Lung (tissue), 12 donors: ENCODE measurements around the gene KRT2. TPM values are rescaled to one million over a fixed set of nuclear protein-coding genes. Genes with fewer than 3 reads are reported as not detected.

ENCODE experiments used
- ATAC-seq: fragments of 200-7000 bp; cut with Tn5 transposase; one replicate; pipeline ENCODE4 v1.9.1; 2020; ENCODE audit warnings: moderate number of reproducible peaks; ENCODE audit not compliant: insufficient read depth, low FRiP score
- DNase-seq, 3 donors: peaks; one replicate each; pipeline ENCODE4 v3.0.0-alpha.2; 2013 to 2017
- H3K27ac ChIP-seq, 2 donors: one replicate each; pipeline ENCODE4 v1.5.1; 2013; ENCODE audit warnings: mild to moderate bottlenecking in 2 of 2, moderate library complexity in 2 of 2, control low read depth in 1 of 2, inconsistent platforms in 1 of 2, low read depth in 1 of 2, low read length in 1 of 2
- H3K27me3 ChIP-seq, 3 donors: one replicate each; pipeline ENCODE4 v1.5.1; 2013; ENCODE audit warnings: low read length in 2 of 3; ENCODE audit not compliant: control insufficient read depth in 3 of 3, insufficient read depth in 3 of 3
- H3K36me3 ChIP-seq, 4 donors: one replicate each; pipeline ENCODE4 v1.5.1; 2013; ENCODE audit warnings: low read length in 4 of 4, mild to moderate bottlenecking in 1 of 4, moderate library complexity in 1 of 4; ENCODE audit not compliant: control insufficient read depth in 4 of 4, insufficient read depth in 4 of 4
- H3K4me1 ChIP-seq, 5 donors: one replicate each; pipeline ENCODE4 v1.5.1; 2013; ENCODE audit warnings: low read length in 5 of 5, mild to moderate bottlenecking in 2 of 5, moderate library complexity in 1 of 5; ENCODE audit not compliant: control insufficient read depth in 5 of 5, insufficient read depth in 5 of 5
- H3K4me3 ChIP-seq: one replicate; pipeline ENCODE4 v1.5.1; 2013; ENCODE audit warnings: mild to moderate bottlenecking, control low read depth, moderate library complexity
- H3K9ac ChIP-seq, 2 donors: one replicate each; pipeline ENCODE4 v1.5.1; 2013; ENCODE audit warnings: low read length in 2 of 2, control low read depth in 1 of 2; ENCODE audit not compliant: insufficient read depth in 1 of 2
- H3K9me3 ChIP-seq, 4 donors: one replicate each; pipeline ENCODE4 v1.5.1; 2013; ENCODE audit warnings: low read length in 3 of 4, mild to moderate bottlenecking in 1 of 4, moderate library complexity in 1 of 4; ENCODE audit not compliant: control insufficient read depth in 4 of 4, insufficient read depth in 3 of 4
- CTCF ChIP-seq: IDR thresholded peaks from 2 replicates; pipeline ENCODE4 v1.5.1; 2012; ENCODE audit warnings: mild to moderate bottlenecking; ENCODE audit errors: control extremely low read depth, extremely low read depth
- WGBS, 2 donors: extraction: QIAGEN DNeasy Blood & Tissue Kit; methylation state at CpG; one replicate each; pipeline ENCODE4 v1.1.7; 2013; 5-methylcytosine and 5-hydroxymethylcytosine counted together
- polyA plus RNA-seq, 2 donors: library from polyadenylated mRNA; stranded (reverse); fragments of 200-250 nt; gene quantifications; one replicate each; pipeline ENCODE4 v1.2.1, GENCODE V29; 2013
- total RNA-seq, 2 donors: library from RNA; depleted of rRNA in 1 of 2; stranded (reverse); fragments of >200 nt in 1 of 2; gene quantifications; one replicate each; pipeline ENCODE4 v1.2.1, GENCODE V29; 2014 to 2021
- donor health status: control.
- donor health status: control.
- donor health status: Bipolar disorder and iron deficiency.
- donor health status: healthy.
- donor health status: DM: yes; HTN: yes; CAD: no.

Gene KRT2
- total and polyA plus RNA-seq, 4 donors, result 0.03 TPM; not detected in 3

- ATAC-seq, result no peak
- no peak overlapping the region for H3K9ac ChIP-seq
- DNase-seq, result peak in 1 of 3 donors; percentile 7
- TF ChIP-seq CTCF, result no peak
- H3K4me1 ChIP-seq, result no peaks in the 10 kb centered on the region
- H3K36me3 ChIP-seq, result no peaks in the 10 kb centered on the region
- H3K27ac ChIP-seq, result no peak overlapping the region
- 43 to 48% methylated on average over 4 of the region's 4 CpGs for WGBS, 2 donors
- peaks cover 0 to 3% (median 2%) of the 10 kb centered on the region in 3 donors for H3K27me3 ChIP-seq
- H3K9me3 ChIP-seq, result no peaks in the 10 kb centered on the region
- no peak overlapping the region for H3K4me3 ChIP-seq
Measured at GRCh38 chr12:52631264-52631663, 20.7 kb downstream of the KRT2 start.

- Histone ChIP-seq H3K36me3 (no peaks in the 10 kb centered on the region), H3K4me3 (no peak overlapping the region), H3K9ac (no peak overlapping the region), H3K27me3 (peaks cover 0 to 3% (median 2%) of the 10 kb centered on the region in 3 donors), H3K27ac (no peak overlapping the region), H3K9me3 (no peaks in the 10 kb centered on the region), H3K4me1 (no peaks in the 10 kb centered on the region)
- WGBS, 2 donors, result 59 to 60% methylated on average over 4 of the region's 4 CpGs
- ATAC-seq, result no peak
- no peak for TF ChIP-seq CTCF
- DNase-seq, result no peak
Measured at GRCh38 chr12:52630599-52631200, 21.3 kb downstream of the KRT2 start.

GRCh38 chr12:52630008-52630500 is 22.0 kb downstream of the KRT2 start:
- Histone ChIP-seq H3K9ac (no peak overlapping the region), H3K36me3 (no peaks in the 10 kb centered on the region), H3K9me3 (no peaks in the 10 kb centered on the region), H3K4me1 (no peaks in the 10 kb centered on the region), H3K27ac (no peak overlapping the region), H3K4me3 (no peak overlapping the region), H3K27me3 (peaks cover 0 to 3% (median 2%) of the 10 kb centered on the region in 3 donors)
- DNase-seq, result peak in 1 of 3 donors; percentile 3
- no peak for ATAC-seq
- no peak for TF ChIP-seq CTCF
- WGBS, 2 donors, result 68 to 82% methylated on average over 7 of the region's 7 CpGs
